ENCODE data around the gene LTBP1.
"Not testable (repeated sequence)": the region's sequence is repeated elsewhere in the genome, so short reads cannot be mapped to it uniquely, and the experiment has no call there.

LTBP1 gene

DNA sequence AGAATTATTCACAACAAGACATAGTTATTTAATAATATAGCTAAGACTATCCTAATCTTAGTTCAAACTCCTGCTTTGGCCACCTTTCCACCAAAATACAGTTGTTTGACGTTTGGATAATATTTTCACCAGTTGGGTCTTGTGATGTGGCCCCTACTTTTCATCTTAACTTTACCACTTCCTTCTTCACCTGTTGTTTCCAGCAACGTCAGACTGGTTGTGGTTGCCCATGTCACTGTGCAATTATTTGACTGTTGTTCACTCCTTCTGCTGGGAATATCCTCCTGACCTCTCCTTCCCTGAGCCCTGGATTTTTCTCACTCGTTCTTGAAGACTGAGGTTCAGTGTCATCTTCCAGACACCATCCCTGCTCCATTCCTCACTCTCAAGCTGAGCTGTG is 397.5 kb downstream of the LTBP1 start:
- no peak for DNase-seq (ENCODE audit: low read depth in 2 of 2)

- DNase-seq (ENCODE audit: low read depth in 2 of 2), result no peak
Observed at GRCh38 chr2:33347856-33348255, 401.1 kb downstream of the LTBP1 start.

DNA sequence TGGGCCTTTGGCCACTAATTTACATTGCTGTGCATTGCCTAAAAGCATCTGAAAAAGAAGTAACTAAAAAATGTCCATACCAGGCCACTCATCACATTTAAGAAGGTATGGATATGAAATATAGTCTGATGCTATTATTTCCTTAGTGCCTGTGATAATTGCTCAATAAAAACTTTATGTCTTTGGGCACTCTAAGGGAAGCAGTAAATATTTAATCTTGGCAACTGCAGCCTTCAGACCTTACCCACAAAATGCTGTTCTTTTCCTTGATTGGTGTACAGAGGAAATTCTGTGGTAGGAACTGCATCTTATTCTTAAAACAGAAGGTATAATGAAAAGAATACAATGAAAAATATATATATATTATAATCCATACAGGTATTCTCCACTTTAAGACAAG is 403.9 kb downstream of the LTBP1 start:
- DNase-seq (ENCODE audit: low read depth in 2 of 2), result no peak

DNA sequence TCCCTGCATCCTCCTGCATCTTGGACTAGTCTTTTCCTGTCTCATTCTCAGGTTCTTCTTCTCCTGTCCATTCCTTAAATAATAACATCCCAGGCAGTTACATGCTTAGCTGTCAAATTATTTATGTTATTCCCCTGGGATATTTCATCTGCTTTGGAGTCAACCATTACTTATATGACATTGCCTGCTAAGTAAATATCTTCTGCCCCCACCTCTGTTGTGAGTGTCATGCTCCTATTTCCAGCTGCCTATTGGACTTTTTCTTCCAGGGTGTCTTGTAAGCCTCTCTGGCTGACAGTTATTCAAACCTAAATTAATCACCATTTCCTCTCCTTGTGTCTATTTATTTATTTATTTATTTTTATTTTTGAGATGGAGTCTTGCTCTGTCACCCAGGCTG is 405.0 kb downstream of the LTBP1 start:
- DNase-seq (ENCODE audit: low read depth in 2 of 2), result no peak

DNA sequence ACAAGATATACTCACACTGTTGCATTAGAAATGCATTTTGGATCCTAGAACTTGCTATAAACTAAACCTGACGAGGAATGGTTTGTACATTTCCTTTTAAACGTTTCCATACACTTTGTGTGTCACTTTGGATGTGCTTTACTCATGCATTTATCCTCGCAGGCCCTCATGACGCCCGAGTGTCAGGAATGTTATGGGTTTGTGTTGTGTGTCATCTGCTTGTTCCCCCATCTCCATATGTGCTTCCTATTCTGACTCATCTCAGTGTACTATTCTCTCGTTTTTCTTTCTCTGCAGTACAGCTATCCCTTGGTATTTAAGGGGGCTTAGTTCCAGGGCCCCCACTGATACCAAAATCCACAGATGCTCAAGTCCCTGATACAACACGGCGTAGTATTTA is 408.2 kb downstream of the LTBP1 start:
- no peak for DNase-seq (ENCODE audit: low read depth in 2 of 2)

- no peak for DNase-seq (ENCODE audit: low read depth in 2 of 2)
Observed at GRCh38 chr2:33358878-33359277, 412.1 kb downstream of the LTBP1 start.

GRCh38 chr2:33363325-33364298 is 416.9 kb downstream of the LTBP1 start:
- no peak for DNase-seq (ENCODE audit: low read depth in 2 of 2)

DNA sequence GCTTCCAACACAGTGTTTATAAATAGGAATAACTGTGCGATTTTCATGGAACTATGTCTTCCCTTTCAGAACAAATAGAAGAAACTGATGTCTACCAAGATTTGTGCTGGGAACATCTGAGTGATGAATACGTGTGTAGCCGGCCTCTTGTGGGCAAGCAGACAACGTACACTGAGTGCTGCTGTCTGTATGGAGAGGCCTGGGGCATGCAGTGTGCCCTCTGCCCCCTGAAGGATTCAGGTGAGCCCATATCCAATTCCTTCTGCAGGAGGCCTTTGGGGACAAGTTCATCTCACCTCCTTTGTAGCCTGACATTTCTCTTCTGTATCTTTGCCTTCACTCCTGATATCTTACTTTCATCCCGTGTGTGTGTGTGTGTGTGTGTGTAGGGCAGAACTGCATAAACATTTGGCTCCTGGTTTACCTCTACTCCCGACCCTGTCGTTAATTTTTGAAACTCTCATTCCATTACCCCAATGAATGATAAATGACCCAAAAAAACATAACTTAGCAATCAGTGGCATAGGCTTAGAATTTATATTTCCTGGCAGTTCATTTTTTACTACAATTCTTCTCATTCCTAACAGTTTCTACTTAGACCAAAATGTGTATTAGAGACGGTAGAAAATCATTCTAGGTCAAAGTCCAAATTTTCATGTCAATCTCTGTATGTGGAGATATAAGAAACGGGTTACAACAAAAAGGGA is 418.7 kb downstream of the LTBP1 start:
- DNase-seq (ENCODE audit: low read depth in 2 of 2), result no peak

GRCh38 chr2:33366473-33366872 is 419.7 kb downstream of the LTBP1 start:
- DNase-seq (ENCODE audit: low read depth in 2 of 2), result no peak

DNA sequence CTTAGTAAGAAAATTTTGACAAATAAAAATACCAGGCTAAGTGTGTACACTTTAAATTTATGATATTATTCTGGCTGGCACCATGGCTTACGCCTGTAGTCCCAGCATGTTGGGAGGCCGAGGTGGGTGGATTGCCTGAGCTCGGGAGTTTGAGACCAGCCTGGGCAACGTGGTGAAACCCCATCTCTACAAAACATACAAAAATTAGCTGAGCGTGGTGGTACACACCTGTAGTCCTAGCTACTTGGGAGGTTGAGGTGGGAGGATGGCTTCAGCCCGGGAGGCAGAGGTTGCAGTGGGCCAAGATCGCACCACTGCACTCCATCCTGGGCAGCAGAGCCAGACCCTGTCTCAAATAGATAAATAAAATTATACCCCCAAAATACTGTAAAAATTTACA is 421.8 kb downstream of the LTBP1 start:
- not testable (repeated sequence) for DNase-seq (ENCODE audit: low read depth in 2 of 2)

DNA sequence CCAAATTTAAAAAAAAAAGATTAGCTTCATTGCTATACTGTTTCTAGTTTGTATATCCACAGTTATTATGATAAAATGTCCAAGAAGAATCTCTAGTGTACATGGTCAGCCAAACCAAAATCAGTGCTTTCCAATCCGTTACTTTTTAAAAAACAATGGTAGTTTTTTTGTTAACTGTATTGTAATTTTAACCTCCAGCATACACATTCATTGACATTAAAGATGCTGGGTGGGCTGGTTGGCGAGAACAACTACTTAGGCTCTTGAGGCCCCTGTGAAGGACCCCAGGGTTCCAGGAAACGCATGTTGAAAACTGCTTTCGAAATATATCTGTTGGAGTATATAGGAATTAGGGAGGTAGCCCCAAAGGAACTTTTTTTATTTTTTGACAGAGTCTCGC is 422.4 kb downstream of the LTBP1 start:
- no peak for DNase-seq (ENCODE audit: low read depth in 2 of 2)

GRCh38 chr2:33370636-33371265 is 424.0 kb downstream of the LTBP1 start:
- no peak for DNase-seq (ENCODE audit: low read depth in 2 of 2)

DNA sequence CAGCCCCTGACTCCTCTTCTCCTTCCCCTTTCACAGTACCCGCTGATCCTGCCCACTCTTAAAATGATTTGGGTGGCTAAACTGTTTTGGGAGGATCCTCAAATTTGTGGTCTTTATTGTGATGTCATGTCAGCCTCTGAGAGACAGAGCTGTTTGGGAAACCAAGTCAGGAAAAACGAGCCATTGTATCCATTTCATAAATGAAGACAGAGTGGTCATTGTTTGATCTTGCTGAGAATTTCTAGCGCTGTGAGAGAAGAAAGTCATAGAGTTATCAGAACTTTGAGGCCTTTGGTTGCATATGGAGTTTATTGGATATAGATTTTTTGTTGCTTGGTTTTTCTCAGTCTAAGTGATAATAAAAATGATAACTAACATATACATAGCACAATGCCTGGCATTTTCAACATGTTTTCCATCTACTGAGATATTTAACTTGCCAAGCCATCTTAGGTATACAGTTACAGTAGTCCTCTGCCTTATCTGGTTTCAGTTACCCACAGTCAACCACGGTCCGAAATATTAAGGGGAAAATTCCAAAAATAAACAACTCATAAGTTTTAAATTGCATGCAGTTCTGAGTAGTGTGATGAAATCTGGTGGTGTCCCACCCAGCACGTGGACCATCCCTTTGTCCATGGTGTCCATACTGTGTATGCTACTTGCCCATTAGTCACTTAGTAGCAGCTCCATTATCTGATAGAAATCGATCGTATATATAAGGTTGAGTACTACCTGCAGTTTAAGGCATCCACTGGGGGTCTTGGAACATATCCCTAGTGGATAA is 424.7 kb downstream of the LTBP1 start:
- DNase-seq (ENCODE audit: low read depth in 2 of 2), result no peak

GRCh38 chr2:33372940-33373553 is 426.3 kb downstream of the LTBP1 start:
- no peak for DNase-seq (ENCODE audit: low read depth in 2 of 2)

DNA sequence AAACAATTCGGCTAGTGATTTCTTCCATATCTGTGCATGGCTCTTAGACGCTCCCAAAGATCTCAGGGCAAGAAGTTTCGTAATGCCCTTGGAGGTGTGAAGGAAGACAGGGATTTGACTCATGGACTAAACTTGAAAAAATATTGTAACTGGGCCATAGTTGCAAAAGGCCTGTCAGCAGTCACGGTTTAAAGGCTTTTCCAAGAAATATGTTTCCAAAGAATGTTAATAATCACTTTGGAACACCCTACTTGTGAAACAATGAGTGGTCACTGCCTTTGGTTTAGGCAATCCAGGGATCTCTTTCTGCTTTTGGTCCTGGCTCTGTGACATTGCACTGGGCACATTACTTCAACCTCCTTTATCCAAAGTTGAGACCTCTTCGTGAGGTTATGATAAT is 427.2 kb downstream of the LTBP1 start:
- no peak for DNase-seq (ENCODE audit: low read depth in 2 of 2)

DNA sequence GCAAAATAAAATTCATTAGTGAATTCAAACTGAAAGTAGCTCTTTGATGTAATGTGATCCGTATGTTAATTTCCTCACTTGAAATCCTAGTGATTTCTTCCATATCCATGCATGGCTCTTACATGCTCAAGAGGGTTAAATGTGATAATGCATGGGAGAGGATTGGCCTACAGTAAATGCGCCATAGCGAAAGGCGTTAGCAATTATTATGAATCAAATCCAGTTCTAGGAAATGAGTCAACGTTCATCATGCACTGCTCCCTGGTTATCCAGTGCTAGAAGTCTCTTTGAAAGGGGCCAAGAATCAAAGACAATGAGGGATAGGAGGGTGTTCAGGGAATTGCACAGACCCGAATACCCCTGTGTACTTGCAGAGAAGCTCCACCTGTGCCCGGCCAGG is 428.3 kb downstream of the LTBP1 start:
- no peak for DNase-seq (ENCODE audit: low read depth in 2 of 2)

DNA sequence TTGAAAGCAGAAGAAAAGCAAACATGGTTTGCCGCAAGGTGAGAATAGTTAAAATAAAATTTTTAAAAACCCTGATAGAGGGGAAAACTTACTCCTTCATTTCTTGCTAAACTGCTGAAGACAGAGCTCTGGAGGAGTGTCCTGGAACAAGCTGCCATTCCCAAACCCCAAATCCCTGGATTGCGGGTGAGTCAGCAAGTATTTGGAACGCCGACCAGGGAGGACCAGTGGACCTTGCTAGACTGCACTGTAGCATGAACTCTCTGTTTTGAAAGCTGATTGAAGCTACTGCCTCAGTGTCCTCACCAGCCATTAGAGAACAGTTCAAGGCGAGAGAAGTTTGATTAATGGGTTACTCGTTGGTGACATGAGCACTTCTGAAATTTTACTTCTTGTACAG is 430.3 kb downstream of the LTBP1 start:
- DNase-seq (ENCODE audit: low read depth in 2 of 2), result no peak

DNA sequence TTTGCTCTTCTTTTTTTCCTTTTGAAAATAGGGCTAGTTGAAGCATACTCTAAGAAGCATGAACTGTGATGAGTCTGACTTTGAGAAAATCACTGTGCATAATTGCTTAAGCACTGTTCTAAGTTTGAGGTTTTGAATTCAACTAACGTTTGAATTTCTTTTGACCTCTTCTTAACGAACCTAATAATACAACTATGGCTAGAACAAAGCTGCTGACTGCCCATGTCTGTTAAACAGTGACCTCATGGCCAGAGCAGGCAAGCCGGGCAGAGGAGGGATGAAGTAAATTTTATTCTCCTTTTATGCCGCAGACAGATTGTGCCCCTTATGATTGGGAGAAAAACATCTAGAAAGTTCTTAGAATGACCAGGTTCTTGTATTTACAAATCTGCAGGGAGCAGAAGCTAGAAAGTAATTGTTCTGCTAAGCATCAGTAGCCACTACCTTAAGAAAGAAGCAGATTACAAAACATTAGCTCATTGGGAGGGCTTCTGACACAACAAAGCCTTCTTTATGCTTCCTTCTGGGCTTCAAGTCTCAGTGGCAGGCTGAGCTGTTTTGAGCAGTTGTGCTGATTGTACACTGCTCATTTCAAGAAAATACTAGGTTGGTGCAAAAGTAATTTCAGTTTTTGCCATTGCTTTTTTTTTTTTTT is 431.9 kb downstream of the LTBP1 start:
- DNase-seq (ENCODE audit: low read depth in 2 of 2), result no peak

GRCh38 chr2:33380001-33380609 is 433.4 kb downstream of the LTBP1 start:
- DNase-seq (ENCODE audit: low read depth in 2 of 2), result no peak

DNA sequence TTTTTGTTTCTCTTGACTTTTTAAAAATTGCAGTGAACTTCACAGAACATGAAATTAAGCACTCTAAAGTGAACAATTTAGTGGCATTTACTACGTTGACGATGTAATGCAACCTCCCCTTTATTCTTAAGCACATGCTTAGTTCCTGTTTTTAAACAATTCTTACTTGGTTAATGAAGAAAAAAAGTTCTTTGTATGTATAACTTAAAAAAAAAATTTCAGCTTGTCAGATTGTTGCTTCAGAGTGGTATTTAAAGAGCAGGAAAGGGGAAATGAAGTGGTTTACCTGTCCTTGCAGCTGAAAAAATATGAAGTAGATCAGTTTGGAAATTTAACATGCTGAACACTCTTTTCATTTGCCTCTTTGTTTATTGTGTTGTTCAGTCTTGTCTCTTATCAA is 434.0 kb downstream of the LTBP1 start:
- no peak for DNase-seq (ENCODE audit: low read depth in 2 of 2)
